Smooth muscle cell (in vitro differentiated cells): ENCODE results near the gene INCENP. TPM values are rescaled to one million over a fixed set of nuclear protein-coding genes. Genes with fewer than 3 reads are reported as not detected.

Experiments used
- DNase-seq: peaks from one replicate; lab custom pipeline; 2025; ENCODE audit not compliant: unreplicated experiment; lab: John Stamatoyannopoulos, UW
- H2AFZ ChIP-seq: fragments of 200-600 bp; sonication (generic); 2 replicates; pipeline ENCODE4 v1.6.0; 2016; ENCODE audit warnings: antibody characterized with exemption, low read depth, mild to moderate bottlenecking
- H3F3A ChIP-seq: fragments of 200-600 bp; sonication (generic); 2 replicates; pipeline ENCODE4 v1.6.0; 2017; ENCODE audit warnings: antibody characterized with exemption, low read depth
- H3K27ac ChIP-seq: fragments of 200-600 bp; sonication (generic); 2 replicates; pipeline ENCODE4 v1.5.1; 2016; ENCODE audit warnings: low read depth, mild to moderate bottlenecking
- H3K27me3 ChIP-seq: fragments of 200-600 bp; sonication (generic); 2 replicates; pipeline ENCODE4 v1.6.1; 2016; ENCODE audit warnings: low read depth, mild to moderate bottlenecking
- H3K36me3 ChIP-seq: fragments of 200-600 bp; sonication (generic); 2 replicates; pipeline ENCODE4 v1.5.1; 2016; ENCODE audit warnings: low read depth
- H3K4me1 ChIP-seq: fragments of 200-600 bp; sonication (generic); 2 replicates; pipeline ENCODE4 v1.5.1; 2016; ENCODE audit warnings: low read depth
- H3K4me2 ChIP-seq: fragments of 200-600 bp; sonication (generic); 2 replicates; pipeline ENCODE4 v1.6.0; 2016; ENCODE audit warnings: mild to moderate bottlenecking
- H3K4me3 ChIP-seq: fragments of 200-600 bp; sonication (generic); 2 replicates; pipeline ENCODE4 v1.5.1; 2016; ENCODE audit warnings: mild to moderate bottlenecking
- H3K79me2 ChIP-seq: fragments of 200-600 bp; sonication (generic); 2 replicates; pipeline ENCODE4 v1.6.0; 2016; ENCODE audit warnings: low read depth, mild to moderate bottlenecking
- H3K9ac ChIP-seq: fragments of 200-600 bp; sonication (generic); 2 replicates; pipeline ENCODE4 v1.6.0; 2016; ENCODE audit warnings: low read depth
- H3K9me3 ChIP-seq: fragments of 200-600 bp; sonication (generic); replicated peaks from 2 replicates; pipeline ENCODE4 v1.5.1; 2016; ENCODE audit warnings: low read depth
- H4K20me1 ChIP-seq: fragments of 200-600 bp; sonication (generic); 2 replicates; pipeline ENCODE4 v1.6.0; 2016; ENCODE audit warnings: low read depth
- CTCF ChIP-seq: fragments of 200-600 bp; sonication (generic); IDR thresholded peaks from 2 replicates; pipeline ENCODE4 v1.5.1; 2017; ENCODE audit warnings: borderline replicate concordance, mild to moderate bottlenecking, antibody characterized with exemption; ENCODE audit not compliant: insufficient read depth, poor library complexity, severe bottlenecking
- WGBS: methylation state at CpG from one replicate; pipeline ENCODE4 v1.1.7; 2016; ENCODE audit warnings: low lambda C conversion rate; 5-methylcytosine and 5-hydroxymethylcytosine counted together
- polyA plus RNA-seq: library from polyadenylated mRNA; unstranded; fragments of >200 nt; fragmentation: Nextera tagmentation; extraction: Ambion mirVana; gene quantifications from 2 replicates; pipeline ENCODE4 v1.2.1, GENCODE V29; 2016
- total RNA-seq: library from RNA; depleted of rRNA; stranded (reverse); fragments of >200 nt; gene quantifications from 2 replicates; pipeline ENCODE4 v1.2.3, GENCODE V29; 2014

Gene INCENP
- total and polyA plus RNA-seq, 2 experiments from 2014 or later = 2.3 to 25.7 TPM

GRCh38 chr11:62104816-62105653 is 18.8 kb upstream of the INCENP start:
- H4K20me1 ChIP-seq = no peaks in the 10 kb centered on the region
- H3K27ac ChIP-seq = peak overlapping the region; percentile 3
- no peaks in the 10 kb centered on the region for H3K27me3 ChIP-seq
- no peak for TF ChIP-seq CTCF
- H3F3A ChIP-seq = no peaks in the 10 kb centered on the region
- WGBS = 75% methylated on average over 11 of the region's 11 CpGs
- H3K4me1 ChIP-seq = no peaks in the 10 kb centered on the region
- no peaks in the 10 kb centered on the region for H3K9me3 ChIP-seq
- no peaks in the 10 kb centered on the region for H3K36me3 ChIP-seq
- peak overlapping the region; percentile 27 for H3K4me2 ChIP-seq
- no peaks in the 10 kb centered on the region for H3K79me2 ChIP-seq
- no peak overlapping the region for H2AFZ ChIP-seq
- no peak for DNase-seq
- H3K4me3 ChIP-seq = no peak overlapping the region
- no peak overlapping the region for H3K9ac ChIP-seq

- no peak overlapping the region for H3K4me3 ChIP-seq
- no peaks in the 10 kb centered on the region for H3K36me3 ChIP-seq
- WGBS = 25% methylated on average over 5 of the region's 5 CpGs
- peak overlapping the region; percentile 27 for H3K4me2 ChIP-seq
- H3K27ac ChIP-seq = peak overlapping the region; percentile 3
- no peaks in the 10 kb centered on the region for H4K20me1 ChIP-seq
- H3K9ac ChIP-seq = no peak overlapping the region
- no peaks in the 10 kb centered on the region for H3K27me3 ChIP-seq
- no peak for TF ChIP-seq CTCF
- H3K79me2 ChIP-seq = no peaks in the 10 kb centered on the region
- no peaks in the 10 kb centered on the region for H3K4me1 ChIP-seq
- H3K9me3 ChIP-seq = no peaks in the 10 kb centered on the region
- no peaks in the 10 kb centered on the region for H3F3A ChIP-seq
- DNase-seq = no peak
- no peak overlapping the region for H2AFZ ChIP-seq
These were observed 18.1 kb upstream of the INCENP start for GRCh38 chr11:62105667-62106191.

- no peak overlapping the region for H2AFZ ChIP-seq
- H3K4me3 ChIP-seq = no peak overlapping the region
- no peak overlapping the region for H3K27ac ChIP-seq
- peak; percentile 78 for TF ChIP-seq CTCF
- DNase-seq = no peak
- no peaks in the 10 kb centered on the region for H3K27me3 ChIP-seq
- H3F3A ChIP-seq = no peaks in the 10 kb centered on the region
- no peak overlapping the region for H3K9ac ChIP-seq
- no peaks in the 10 kb centered on the region for H3K79me2 ChIP-seq
- H3K4me1 ChIP-seq = no peaks in the 10 kb centered on the region
- WGBS = 52% methylated on average over 14 of the region's 14 CpGs
- H3K36me3 ChIP-seq = no peaks in the 10 kb centered on the region
- H3K4me2 ChIP-seq = no peak overlapping the region
- no peaks in the 10 kb centered on the region for H3K9me3 ChIP-seq
- H4K20me1 ChIP-seq = no peaks in the 10 kb centered on the region
These were observed 15.6 kb upstream of the INCENP start for GRCh38 chr11:62108017-62108750.
